MM.1S (cell line): ENCODE measurements around the gene PPM1H.

Source experiments
- CTCF ChIP-seq: fragments of 300-600 bp; sonication (generic); IDR thresholded peaks from 2 replicates; pipeline ENCODE4 v1.5.1; 2016; ENCODE audit warnings: antibody characterized with exemption, low read length, mixed read lengths
- EZH2 ChIP-seq: fragments of 300-600 bp; sonication (generic); optimal IDR thresholded peaks from 2 replicates; pipeline ENCODE3; 2017; ENCODE audit warnings: low read depth, mild to moderate bottlenecking, antibody characterized with exemption, low read length, mixed read lengths
- EZH2phosphoT487 ChIP-seq: fragments of 300-600 bp; sonication (generic); IDR thresholded peaks from 2 replicates; pipeline ENCODE4 v1.6.1; 2018; ENCODE audit warnings: antibody characterized with exemption, low read length

DNA sequence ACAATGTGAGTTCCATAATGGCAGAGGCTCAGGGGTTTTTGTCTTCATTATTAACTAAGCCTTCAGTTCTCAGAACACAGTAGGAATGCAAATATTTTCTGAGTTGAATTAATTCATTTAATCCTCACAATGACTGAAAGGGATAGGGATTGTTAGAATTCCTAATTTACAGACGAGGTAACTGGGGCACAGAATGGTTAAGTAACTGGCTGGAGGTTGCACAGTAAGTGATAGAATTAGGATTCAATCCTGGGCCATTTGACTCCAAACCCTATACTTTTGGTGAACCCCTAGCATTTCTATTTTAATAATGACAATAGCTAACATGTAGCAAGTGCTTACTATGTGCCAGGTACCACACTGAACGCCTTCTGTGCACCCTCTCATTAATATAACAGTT is 163.1 kb downstream of the PPM1H start:
- TF ChIP-seq CTCF (no peak), EZH2 (no peak), EZH2phosphoT487 (no peak)
